HG02759 (cell line): ENCODE measurements around the gene TBC1D22A.

Source experiments
- ATAC-seq: cut with Tn5 transposase; IDR thresholded peaks from one replicate; pipeline ENCODE4 v1.9.1; 2021; ENCODE audit warnings: mild to moderate bottlenecking, moderate library complexity; ENCODE audit not compliant: unreplicated experiment

TBC1D22A gene

GRCh38 chr22:46980392-46980791 lies 217.9 kb downstream of the TBC1D22A start:
- no peak for ATAC-seq

DNA sequence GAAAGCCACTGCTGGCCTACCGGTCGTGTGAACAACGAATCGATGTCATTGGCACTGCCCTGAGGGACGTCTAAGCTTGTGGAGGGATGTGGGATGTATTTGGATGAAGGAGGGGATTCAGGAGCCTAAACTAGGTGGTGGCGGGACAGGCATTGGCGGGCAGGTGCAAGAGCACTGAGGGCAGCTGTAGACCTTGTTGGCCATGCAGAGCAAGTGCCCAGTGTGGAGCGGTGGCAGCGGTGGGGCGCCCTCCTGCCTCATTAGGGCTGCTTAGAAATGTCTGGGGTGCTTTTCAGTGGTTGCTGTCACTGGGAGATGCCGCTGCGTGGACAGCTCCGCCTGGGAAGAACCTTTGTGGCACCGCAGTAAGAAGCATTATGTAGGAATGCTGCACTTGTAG lies 220.2 kb downstream of the TBC1D22A start:
- no peak for ATAC-seq

GRCh38 chr22:46983046-46983445 lies 220.6 kb downstream of the TBC1D22A start:
- no peak for ATAC-seq

- ATAC-seq, result no peak
Measured at GRCh38 chr22:46984751-46985506, 222.5 kb downstream of the TBC1D22A start.

DNA sequence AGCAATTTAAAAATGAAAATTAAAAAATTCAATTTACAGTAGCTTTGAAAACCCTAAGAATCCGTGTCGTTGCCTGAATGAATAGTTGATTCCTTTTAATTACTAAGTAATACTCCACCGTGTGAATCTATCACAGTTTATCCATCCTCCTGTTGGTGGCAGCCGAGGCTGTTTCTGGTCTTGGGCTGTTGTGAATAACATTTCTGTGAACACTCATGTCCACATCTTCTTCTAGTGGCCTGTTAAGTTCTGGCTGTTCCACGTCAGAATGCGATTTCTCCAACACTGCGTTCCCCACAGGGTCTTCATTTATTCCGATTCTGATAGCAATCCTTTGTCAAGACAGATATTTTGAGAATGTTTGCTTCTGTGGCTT lies 223.0 kb downstream of the TBC1D22A start:
- no peak for ATAC-seq

DNA sequence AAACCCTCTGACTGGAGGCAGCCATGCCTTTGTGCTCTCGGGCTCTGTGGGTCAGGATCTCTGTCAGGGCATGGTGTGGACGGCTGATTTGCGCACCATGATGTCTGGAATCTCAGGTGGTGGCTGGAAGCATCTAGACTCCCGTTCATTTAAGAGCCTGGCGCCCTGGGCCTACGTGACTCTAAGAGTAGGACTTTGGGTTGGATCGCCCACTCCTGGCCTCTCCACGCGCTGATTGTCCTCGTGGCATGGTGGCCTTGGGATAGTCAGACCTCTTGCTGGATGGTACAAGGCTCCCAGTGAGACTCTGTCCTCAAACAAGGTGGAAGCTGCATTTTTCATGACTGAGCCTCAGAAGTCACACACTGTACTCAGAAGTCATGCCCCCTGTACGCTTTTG lies 224.3 kb downstream of the TBC1D22A start:
- ATAC-seq, result no peak

GRCh38 chr22:46990937-46991550 lies 228.6 kb downstream of the TBC1D22A start:
- ATAC-seq, result no peak

DNA sequence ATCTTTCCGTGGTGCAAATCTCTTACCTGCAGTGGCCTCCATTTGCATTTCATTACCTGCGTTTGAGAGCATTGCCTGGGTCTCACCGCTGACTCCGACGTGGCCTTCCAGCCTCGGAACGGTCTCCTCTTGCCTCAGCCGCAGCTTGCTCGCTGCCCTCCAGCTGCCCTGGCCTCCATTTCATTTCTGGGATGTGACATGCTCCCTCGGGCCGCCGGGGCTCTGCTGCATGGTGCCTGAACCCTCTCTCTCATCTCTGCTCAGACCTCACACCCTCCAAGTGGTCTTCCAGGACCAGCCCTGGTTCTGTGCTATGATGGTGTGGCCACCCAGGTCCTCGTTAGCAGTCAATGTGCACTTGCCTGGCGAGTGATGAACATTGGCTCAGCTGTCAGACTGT lies 229.2 kb downstream of the TBC1D22A start:
- ATAC-seq, result no peak

DNA sequence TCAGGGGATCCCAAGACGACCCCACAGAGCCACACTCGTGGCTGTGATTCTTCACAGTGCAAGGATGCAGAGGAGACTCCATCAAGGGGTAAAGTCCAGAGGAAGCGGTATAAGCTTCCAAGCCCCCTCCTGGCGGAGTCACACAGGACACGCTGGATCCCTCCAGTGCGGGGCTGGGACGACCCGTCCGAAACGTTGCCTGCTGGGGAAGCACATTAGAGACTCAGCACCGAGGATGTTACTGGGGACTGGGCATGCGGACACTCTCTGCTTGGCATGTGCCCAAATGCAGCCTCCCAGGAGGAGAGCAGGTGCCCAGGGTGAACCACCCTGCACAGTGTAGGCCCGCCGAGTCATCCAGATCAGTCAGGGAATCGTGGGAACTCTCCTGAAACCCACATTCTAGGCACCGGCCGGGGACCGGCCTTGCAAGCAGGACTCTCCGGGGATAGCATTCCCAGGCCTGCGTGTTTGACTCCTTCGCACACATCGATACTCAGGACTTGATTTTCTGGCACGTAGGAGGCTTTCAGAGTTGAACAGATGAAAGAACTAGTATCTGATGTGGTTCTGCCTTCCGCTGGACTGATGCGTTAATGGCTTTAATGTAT lies 229.8 kb downstream of the TBC1D22A start:
- ATAC-seq, result no peak

DNA sequence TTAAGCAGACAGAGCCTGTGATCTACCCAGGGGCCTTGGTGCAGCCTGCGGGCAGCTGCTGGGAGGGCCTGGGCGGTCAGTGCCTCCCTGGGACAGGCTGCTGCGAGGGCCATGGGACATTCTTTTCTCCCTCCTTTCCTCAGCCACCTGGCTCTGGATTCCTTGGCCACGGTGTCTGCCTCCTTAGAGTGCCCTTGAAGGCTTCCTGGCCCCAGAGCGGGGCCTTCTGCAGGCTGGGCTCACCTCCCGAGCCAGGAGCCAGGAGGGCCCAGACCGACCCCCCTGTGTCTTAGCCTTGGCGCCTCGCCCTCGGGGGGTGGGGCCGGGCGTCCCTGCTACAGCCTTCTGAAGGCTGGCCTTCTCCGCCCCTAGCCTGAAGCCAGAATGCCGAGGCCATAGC lies 231.2 kb downstream of the TBC1D22A start:
- no peak for ATAC-seq

GRCh38 chr22:46994265-46994664 lies 231.8 kb downstream of the TBC1D22A start:
- no peak for ATAC-seq

GRCh38 chr22:46994983-46995382 lies 232.5 kb downstream of the TBC1D22A start:
- ATAC-seq, result no peak

- no peak for ATAC-seq
Measured at GRCh38 chr22:46995501-46996360, 233.3 kb downstream of the TBC1D22A start.

DNA sequence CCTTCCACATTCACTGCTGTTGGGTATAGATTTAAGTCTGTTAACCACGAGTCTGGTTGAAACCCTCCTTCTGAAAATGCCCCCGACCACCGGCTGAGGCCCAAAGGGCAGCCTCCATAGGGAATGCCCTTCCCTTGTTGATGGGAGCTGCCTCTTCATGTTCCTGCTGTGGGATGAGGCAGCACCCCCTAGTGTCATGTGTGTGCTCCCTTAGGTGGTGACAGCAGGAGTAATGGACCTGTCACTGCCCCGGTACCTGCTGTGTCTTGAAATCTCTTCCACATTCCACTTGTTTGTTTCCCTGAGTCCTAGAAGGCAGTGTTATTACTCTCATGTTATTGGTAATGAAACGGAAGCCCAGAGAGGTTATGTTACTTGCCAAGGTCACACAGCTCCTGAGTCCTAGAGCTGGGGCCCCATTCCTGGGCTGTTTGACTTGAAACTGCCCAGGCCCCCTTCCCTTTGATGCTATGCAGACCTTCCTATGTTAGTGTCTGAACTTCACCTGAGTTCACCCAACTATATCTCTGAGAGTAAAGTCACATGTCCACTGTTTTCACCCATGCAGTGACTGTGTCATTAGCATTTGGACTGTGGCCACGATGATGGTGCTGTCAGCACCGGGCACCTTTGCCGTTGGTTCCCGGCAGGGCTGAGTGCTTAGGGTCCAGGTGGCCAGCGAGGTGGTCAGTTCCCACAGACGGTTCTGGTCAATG lies 234.3 kb downstream of the TBC1D22A start:
- no peak for ATAC-seq

- no peak for ATAC-seq
Measured at GRCh38 chr22:46997311-46997970, 235.0 kb downstream of the TBC1D22A start.

DNA sequence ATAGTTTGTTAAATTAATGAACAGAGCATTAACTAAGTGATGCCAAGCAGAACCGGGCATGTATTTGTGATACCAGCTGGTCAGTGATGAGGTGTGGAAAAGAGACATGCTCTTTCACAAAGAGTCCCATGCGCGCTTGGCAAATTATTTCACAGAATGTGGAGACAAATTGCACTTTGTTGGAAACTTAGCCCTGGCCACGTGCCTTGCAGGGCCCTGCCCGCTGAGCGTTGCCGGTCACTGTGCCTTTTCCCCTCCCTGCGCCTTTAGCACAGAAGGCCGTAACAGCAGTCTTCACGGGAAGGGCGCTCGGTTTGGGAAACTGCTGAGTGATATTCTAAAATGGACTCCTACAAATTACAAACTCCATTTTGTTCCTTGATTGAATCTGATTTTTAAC lies 235.9 kb downstream of the TBC1D22A start:
- no peak for ATAC-seq

DNA sequence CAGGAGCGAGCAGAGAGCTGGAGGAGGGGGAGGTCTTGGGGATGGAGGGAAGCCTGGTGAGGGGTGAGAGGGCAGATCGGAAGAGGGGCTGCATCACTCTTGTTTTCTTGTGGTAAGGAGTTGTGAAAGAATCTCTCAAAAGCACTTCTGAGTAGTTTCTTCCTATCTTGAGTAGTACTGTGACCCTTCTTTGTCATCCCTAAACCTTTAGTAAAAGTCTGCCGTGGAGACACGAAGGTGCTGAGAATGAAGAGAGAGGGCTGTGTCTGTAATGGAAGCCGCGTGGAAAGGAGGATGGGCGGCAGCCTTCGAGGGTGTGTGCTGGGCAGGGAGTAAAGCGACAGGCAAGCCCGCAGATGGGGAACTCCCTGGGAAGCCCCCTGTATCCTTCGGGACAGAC lies 237.8 kb downstream of the TBC1D22A start:
- ATAC-seq, result no peak

DNA sequence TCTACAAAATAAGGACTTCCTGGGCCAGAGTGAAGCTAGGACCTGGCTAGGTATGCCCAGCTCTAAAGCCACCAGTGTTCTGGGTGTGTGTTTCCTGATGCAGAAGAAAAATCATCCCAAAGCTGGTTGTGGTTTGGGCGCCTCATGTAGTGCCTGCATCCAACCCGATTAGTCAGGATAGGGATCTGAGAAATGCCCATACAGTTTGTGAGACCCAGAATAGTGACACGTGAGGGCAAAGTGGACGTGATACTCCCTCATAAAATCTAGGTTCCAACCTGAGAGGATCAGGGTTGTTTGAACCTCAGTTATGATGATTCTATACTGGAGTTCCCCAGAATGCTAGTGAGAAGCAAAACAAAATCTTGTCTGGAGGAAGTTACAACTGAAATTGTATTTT lies 238.4 kb downstream of the TBC1D22A start:
- ATAC-seq, result peak; percentile 28

DNA sequence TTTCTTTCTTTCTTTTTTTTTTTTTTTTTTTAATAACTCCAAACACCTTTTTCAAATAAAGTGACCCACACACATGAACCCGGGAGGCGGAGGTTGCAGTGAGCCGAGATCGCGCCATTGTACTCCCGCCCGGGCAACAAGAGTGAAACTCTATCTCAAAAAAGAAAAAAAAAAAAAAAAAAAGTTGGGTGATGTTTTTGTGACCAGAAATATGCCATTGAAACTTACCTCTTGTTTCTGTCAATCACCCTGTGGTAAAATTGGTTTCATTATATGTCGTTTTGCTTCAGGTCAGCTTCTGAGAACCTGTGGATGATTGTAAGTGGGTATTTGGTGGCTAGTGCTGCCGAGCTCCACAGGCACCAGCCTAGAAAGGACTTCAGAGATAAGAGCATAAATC lies 238.8 kb downstream of the TBC1D22A start:
- ATAC-seq, result peak; percentile 60

- no peak for ATAC-seq
Measured at GRCh38 chr22:47002692-47003091, 240.2 kb downstream of the TBC1D22A start.
